GM18507 (cell line): Measurements from ENCODE around the gene TDRD7.
A peak's percentile ranks its signal among the peaks of the same experiment; 100 is the strongest.
"Not testable (repeated sequence)": the region's sequence is repeated elsewhere in the genome, so short reads cannot be mapped to it uniquely, and the experiment has no call there.

ENCODE experiments used
- DNase-seq: peaks from one replicate; pipeline ENCODE4 v3.0.0; 2011; ENCODE audit warnings: low read depth; ENCODE audit not compliant: insufficient read length; ENCODE audit errors: extremely low spot score
- FAIRE-seq: peaks from 2 replicates; lab custom pipeline; 2011; peaks lifted over from hg19 to GRCh38; lab: Jason Lieb, UNC

The TDRD7 gene

DNA sequence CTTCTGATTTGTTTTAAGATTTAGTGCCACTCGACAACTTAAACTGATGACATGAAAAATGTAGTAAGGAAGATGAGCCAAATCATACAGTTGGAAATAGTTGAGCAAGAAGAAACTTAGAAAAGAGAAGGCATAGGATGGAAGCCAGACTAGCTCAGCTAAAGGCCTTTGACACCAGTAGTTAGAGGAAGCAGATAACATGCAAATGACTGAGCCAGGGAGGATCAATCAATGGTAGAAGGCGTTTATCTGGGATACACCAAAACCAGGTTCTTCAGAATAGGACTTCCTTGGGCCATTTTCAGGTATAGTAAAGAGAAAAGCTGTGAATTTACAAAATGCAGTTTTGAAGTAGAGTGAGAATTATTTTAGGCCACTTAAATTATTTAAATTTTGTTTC, 3.2 kb downstream of the TDRD7 start:
- FAIRE-seq: no peak
- no peak for DNase-seq

DNA sequence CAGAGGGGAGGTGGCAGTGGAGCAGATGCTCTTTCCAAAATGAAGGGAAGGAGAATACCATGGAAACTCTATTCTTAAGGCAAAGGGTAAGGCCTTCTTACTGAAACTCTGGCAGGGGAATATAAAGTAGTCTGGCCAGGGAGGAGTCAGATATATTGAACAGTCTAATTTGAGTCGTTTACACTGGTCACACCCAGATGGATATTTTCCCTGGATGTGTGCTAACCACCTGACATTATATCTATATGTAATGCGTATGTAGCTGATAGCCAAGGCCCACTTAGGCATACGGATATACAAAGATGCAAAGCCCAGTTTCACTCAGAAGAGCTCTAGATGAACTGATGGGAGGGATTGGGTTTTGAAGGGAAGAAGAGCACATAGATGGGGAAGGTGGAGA, 7.0 kb downstream of the TDRD7 start:
- DNase-seq: no peak
- FAIRE-seq: no peak

DNA sequence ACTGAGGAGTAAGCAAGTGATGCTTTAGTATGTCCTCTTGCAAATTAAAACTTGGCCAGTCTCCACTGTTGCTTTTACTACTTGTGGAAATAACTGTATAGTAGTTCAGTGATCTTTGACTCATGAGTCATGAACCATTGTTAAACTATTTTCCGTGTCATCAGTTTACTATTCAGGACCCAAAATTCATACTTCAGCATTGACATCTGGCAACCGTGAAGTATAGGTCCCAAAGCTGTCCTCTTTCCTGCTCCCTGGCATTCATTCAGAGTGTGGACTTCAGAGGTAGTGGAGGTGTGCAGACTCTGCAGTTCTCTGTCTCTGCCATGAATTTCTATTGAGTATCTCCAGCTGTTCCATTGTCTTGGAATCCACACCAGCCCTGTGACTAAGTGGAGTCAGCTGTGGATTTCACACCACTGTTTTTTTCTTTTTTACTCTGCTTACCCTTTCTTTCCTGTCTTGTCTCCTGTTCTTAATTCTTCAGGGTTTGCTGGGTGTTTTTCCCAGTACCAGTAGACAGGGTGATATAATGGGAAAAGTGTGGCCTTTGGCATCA, 7.5 kb downstream of the TDRD7 start:
- no peak for DNase-seq
- FAIRE-seq: no peak

DNA sequence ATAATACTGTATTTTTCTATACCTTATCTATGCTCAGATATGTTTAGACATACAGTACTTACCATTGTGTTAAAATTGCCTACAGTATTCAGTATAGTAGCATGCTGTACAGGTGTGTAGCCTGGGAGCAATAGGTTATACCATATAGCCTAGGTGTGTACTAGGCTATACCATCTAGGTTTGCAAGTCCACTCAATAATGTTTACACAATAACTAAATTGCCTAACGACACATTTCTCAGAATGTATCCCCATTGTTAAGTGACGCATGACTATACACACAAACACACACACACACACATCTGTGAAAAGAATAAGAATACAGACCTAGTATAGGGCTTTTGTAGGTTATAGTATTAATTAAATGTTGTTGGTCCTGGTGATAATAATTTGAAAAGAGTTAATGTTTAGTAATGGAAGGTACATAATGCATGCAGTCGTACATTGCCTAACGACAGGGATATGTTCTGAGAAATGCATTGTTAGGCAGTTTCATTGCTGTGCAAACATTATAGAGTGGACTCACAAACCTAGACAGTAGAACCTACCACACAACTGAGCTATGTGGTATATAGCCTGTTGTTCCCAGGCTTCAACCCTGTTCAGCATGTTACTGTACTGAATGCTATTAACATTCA, 13.6 kb downstream of the TDRD7 start:
- no peak for DNase-seq
- FAIRE-seq: no peak

DNA sequence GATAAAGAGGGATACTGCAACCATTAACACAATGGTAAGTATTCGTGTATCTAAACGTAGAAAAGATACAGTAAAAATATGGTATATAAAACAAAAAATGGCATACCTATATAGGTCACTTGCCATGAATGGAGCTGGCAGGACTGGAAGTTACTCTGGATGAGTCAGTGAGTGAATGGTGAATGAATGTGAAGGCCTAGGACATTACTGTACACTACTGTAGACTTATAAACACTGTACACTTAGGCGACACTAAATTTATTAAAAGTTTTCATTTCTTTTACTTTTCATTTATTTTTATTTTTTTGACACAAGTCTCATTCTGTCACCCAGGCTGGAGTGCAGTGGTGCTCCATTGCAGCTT, 14.1 kb downstream of the TDRD7 start:
- no peak for DNase-seq
- no peak for FAIRE-seq

DNA sequence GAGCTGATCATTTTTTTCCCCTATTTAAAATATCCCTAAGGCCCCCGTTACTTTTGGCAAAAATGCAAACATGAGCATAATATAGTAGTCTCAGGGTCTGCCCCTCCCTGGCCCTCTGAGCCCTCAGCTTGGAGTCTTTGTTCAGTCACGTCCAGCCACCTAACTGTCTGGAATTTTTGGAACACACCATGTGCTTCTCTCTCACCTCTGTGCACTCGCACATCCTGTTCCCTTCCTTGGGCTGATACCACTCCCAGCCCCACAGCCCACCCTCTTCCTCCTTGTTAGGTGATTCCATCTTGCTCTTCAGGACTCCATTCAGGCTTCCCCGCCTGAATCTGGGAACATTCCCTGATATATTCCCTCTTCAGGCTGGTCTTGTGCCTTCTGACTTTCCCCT, 16.0 kb downstream of the TDRD7 start:
- FAIRE-seq: no peak

DNA sequence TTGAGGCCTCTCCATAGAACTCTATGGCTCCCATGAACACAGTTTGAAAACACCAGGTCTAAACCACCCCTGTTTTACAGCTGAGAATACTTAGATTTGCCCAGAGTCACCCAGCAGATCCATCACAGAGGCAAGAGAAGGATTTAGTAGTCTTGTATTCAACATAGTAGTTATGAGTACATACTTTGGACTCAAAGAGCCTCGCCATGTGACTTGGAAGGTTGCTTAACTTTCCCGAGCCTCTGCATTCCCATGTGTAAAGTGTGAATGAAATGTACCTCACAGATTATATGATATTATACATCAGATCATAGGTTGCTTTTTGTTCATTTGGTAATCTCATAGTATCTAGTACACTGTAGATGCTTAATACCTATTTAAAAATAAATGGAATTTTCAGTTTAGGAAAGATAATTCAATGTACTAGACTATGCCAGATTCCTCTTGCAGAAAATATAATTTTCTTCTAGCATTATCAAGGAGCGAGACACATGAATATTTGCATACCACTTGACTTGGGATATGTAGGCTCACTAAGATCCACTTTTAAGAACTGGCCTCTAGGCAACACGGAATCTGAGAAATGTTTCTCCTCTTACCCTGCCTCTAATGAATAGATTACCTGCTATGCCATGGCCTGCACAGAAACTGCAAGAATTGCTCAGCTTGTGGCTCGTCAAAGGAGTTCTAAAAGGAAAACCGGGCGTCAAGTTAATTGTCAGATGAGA, 18.6 kb downstream of the TDRD7 start:
- no peak for DNase-seq
- no peak for FAIRE-seq

More for the DNA sequence above, 16.0 kb downstream of the TDRD7 start:
- no peak for DNase-seq

DNA sequence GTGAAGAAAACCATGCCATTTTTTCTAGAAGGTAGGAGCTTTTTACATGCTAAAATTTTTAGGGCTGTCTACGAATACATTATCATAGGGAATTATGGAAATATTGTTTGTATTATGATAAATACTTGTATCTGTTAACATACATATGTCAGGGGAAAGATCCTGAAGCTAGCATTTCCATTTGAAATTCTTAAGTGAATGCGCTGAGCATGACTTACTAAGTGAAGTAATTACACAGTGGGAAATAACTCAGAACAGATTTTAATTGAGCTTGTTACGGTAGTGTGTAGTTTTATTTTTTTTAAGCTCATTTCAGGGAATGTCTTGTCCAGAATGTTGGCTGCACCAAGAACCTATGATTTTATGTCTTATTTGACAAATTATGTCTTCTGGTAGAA, 19.1 kb downstream of the TDRD7 start:
- FAIRE-seq (no peak), DNase-seq (no peak)

DNA sequence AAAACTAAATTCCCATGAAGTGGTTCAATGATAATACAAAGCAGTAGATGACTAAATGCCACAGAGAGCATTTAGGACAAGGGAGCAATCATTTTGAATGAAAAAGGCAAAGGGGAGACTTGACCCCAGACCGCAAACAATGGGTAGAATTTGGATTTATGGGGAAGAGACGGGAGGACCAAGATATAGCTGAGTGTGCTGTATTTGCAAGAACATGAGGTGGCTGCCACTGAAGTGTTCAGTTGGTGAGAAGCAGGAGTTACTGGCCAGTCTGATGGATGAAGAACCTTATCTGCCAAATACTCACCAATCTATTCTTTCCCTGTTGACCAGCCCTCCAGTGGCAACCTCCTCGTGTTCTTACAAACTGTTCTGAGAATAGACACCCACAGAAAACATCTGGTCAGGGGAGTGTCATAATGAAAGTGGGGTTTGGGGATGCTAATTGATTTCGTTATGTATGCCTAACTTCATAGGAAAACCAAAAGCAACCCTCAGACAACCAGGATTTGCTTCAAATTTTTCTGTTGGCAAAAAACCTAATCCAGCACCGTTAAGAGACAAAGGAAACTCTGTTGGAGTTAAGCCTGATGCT, 19.8 kb downstream of the TDRD7 start:
- FAIRE-seq: peak; percentile 64
- DNase-seq: no peak

DNA sequence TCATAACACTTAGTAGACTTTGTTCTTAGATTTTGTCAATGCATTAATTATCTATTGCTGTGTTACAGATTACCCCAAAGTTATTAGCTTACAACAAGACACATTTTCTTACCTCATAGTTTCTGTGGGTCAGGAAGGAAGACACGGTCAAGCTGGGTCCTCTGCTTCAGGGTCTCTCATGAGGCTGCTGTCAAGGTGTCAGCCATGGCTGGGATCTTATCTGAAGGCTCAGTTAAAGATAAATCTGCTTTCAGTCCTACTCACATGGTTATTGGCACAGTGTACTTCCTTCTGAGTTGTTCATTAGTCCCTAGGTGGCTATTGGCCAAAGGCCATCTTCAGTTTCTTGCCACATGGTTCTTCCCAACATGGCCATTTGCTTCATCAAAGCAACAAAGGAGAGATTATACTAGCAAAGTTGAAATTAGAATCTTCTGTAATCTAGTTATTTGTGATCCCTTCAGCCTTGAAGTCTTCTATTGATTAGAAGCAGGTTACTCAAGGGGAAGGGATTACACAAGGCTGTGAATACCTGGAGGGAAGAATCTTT, 25.2 kb downstream of the TDRD7 start:
- DNase-seq (no peak), FAIRE-seq (no peak)

DNA sequence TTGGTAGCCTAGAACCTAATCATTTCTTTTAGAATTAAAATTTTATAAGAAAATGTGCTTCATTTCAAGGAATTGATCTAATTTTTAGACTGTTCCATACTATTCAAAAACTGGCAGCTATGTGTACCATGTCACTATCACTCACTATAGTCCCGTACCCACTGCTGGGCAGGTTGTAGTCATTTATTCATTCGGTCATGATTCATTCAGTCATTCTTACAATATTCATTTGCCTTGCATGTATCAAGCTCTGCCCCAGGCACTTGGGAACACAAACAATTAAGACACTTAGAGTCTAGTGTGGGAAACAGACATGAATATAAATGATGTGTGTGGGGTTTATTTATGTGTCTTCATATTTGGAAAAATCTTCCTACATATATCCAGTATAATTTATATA, 26.4 kb downstream of the TDRD7 start:
- FAIRE-seq (no peak), DNase-seq (no peak)

DNA sequence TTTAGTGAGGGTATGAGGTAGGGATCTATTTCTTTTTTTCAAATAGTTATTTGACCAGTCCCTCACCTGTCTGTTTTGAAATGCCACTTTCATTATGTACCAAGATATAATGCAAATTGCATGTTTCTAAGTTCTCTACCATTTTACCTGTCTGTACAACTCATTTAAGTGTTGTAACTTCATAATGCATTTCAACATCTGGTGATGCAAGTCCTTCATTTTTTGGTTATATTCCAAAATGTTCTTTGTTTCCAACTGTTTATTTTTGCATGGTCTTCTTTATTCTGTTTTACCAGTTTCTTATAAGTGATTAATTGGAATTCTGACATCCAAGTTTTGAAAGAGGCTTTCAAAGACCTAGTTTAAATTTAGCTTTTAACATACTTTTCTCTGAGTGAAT, 26.8 kb downstream of the TDRD7 start:
- FAIRE-seq (no peak), DNase-seq (no peak)

DNA sequence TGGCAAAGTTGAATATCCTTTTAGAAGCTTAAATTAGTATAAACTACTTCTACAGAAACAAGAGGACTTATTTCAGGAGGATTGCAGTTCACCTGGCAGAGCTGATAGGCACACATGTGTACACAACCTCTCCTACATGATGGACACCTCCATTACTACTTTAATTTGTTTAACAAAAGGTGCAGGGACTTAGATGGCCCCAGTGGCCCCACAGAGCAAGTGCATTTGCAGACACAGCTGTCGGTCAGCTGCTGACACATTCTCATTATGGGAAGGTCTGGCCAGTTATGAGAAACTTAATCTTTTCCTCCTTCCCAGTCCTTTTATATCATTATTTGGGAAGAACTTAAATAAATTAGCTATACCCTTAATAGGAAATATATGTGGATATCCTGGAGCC, 28.3 kb downstream of the TDRD7 start:
- DNase-seq (no peak), FAIRE-seq (no peak)

DNA sequence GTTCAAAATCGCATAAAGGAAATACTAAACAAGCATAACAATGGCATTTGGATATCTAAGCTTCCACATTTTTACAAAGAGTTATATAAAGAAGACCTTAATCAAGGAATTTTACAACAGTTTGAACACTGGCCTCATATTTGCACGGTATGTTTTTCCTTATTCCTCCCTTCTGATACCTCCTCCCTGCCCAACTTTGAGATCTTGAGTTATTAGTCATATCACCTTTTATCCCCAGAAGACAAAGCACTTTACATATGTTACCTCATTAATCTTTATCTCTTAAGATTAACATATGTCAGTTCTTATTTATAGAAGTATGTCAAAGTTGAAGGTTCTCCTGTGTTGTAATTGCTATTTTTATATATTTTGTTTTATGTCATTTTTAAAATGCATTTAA, 29.8 kb downstream of the TDRD7 start:
- no peak for DNase-seq
- no peak for FAIRE-seq

DNA sequence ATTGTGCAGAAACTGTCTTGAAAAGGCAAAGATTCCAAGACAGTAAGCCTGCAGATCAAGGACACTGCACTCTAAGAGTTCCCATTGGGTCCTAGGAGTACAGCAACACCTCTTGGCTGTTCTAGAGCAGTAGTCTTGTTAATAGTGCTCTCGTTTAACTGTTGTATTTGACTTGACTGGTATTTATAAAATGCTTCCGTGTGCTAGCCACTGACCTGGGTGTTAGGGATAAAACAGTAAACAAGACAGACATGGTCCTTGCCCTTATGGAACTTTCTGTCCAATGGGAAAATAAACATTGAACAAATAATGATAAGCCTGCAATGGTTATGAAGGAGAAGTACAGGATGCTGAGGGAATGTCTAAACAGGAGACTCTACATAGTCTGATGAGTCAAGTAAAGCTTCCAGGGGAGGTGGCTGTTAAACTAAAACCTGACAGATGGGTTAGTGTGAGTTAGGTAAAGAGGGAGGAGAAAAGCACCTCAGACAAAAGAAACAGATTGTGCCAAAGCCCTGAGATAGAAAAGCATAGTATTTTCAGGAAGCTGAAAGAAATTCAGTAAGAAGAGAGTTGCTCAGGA, 33.3 kb downstream of the TDRD7 start:
- no peak for DNase-seq
- FAIRE-seq: no peak

DNA sequence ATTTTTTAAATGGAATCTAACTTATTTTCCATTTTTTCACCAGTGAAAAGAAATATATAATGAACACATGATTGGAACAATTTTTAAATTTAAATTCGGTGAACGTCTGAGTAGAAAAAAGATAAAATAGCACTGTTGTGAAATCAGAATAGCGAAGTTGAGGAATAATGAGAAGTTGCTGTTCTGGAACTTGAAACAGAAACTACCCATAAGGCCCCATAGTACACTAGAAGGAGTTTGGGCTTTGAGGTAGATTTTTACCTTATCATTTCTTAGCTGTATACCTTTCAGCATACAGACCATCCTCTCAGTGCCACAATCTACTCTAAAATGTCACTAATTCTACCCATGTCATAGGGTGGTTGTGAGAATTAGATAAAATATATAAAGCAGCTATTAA, 35.1 kb downstream of the TDRD7 start:
- DNase-seq: no peak
- FAIRE-seq: no peak

DNA sequence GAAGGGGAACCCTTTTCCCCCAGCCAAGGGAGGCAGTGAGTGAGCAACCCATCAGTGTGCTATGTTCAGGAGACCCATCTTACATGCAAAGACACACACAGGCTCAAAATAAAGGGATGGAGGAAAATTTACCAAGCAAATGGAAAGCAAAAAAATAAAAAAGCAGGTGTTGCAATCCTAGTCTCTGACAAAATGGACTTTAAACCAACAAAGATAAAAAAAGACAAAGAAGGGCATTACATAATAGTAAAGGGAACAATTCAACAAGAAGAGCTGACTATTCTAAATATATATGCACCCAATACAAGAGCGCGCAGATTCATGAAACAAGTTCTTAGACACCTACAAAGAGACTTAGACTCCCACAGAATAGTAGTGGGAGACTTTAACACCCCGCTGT, 41.7 kb downstream of the TDRD7 start:
- not testable (repeated sequence) for DNase-seq, FAIRE-seq

DNA sequence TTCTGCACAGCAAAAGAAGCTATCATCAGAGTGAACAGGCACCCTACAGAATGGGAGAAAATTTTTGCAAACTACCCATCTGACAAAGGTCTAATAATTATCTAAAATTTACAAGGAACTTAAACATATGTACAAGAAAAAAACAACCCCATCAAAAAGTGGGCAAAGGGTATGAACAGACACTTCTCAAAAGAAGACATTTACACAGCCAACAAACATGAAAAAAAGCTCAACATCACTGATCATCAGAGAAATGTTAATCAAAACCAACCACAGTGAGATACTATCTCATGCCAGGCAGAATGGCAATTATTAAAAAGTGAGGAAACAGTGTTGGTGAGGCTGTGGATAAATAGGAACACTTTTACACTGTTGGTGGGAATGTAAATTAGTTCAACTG, 44.9 kb downstream of the TDRD7 start:
- DNase-seq, FAIRE-seq: not testable (repeated sequence)

DNA sequence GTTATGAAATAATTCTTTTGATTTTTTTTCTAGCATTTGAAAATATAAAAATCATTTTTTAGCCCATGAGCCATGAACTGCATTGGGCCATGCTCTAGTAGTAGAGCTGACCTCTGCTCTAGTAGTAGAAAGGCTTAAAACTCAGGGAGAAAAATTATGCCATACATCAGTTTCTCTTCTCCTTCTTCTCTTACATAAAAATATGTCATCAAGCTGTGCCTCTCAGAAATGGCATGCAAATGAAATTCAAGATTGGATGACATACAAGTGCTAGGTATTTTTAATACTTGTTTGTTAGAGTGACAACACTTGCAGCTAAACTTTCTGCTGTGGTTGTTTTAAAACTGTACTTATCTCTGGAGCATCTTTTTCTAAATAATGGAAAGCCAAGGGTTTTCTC, 47.4 kb downstream of the TDRD7 start:
- no peak for FAIRE-seq
- no peak for DNase-seq

DNA sequence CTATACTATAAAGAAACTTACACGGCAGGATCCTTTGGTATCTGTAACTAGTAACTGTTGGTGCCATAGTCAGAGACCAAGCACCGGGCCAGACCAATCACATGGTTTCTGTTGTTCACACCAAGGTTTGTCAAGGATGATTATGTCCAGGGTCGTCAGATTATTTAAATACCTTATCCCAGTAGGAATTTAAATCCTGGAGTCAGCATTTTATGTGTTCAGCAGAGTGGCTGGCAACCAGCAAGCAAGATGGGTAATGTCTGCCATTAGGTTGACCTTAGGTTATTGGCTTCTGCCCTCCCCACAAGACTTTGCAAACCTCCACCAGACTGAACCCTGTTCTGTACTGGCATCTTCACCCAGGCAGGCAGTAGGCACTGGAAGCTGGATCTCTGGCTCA, 50.3 kb downstream of the TDRD7 start:
- no peak for FAIRE-seq
- DNase-seq: no peak
